Activated T-helper 9 cell treated with anti-CD3 and anti-CD28 coated beads, Interleukin-2, amount 50 U/mL, for 16 hours (primary cell): ENCODE measurements around the gene GPR137B.
"Not testable (repeated sequence)": the region's sequence is repeated elsewhere in the genome, so short reads cannot be mapped to it uniquely, and the experiment has no call there.

Experiments used
- DNase-seq: peaks from one replicate; pipeline ENCODE4 v3.0.0-alpha.2; 2020; ENCODE audit warnings: low read depth

GPR137B gene

DNA sequence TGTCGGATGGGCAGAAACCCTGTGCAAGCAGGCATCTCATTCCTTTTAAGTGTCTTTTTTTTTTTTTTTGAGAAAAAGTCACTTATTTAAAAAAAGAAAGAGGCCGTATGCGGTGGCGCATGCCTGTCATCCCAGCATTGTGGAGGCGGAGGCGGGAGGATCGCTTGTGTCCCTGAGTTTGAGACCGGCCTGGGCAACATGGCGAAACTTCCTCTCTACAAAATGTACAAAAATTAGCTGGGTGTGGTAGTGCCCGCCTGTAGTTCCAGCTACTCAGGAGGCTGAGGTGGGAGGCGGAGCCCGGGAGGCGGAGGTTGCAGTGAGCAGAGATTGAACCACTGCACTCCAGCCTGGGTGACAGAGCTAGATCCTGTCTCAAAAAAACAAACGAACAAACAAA is 1.7 kb downstream of the GPR137B start:
- no peak for DNase-seq

DNA sequence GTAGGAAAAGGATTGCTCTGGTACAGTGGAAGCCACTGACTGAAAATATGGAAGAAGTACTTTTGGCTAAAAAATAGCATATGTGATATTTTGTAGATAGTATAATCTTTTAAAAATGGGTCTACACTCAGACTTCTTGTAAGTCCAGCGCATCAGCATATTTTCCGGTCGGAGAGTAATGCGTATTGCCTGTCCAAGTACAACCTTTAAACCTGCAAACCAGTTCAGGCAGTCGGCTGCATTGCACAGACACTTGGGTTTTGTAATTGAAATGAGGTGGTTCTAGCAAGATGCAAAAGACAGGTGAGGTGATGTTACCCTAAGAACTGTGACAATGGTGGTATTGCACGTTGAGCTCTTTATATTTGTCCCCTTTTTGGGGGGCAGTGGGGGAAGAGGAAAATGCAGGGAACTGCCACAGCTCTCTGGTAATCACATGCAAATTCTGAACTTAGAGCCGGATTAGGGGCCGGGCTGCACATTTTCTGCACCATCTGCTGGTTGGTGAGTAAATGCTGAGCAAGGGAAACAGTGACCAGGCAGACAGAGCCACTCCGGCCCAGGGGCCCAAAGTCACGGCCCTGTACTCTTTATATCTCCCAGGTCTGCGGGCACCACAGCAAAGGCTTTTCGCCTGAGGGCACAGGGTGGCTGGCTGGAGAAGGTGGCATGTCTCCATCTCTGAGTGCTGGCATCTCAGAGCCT is 2.3 kb downstream of the GPR137B start:
- no peak for DNase-seq

DNA sequence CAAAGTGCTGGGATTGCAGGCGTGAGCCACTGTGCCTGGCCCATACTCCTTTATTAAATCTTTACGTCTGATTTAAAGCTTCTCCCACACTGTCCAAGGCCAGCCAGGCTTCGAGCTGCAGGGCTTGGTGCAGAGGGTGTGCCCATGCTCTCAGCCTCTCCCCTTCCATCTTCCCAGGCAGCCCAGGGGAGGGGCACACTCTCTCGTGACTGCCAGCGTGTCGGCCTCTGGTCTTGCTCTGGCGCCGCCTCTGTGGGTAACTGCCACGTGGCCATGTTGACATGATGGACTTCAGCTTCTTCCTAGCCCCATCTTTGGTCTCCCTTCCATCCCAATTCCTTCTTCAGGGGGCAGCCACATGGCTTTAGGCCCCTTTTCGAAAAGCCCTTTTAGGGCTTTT is 4.7 kb downstream of the GPR137B start:
- DNase-seq, result no peak

DNA sequence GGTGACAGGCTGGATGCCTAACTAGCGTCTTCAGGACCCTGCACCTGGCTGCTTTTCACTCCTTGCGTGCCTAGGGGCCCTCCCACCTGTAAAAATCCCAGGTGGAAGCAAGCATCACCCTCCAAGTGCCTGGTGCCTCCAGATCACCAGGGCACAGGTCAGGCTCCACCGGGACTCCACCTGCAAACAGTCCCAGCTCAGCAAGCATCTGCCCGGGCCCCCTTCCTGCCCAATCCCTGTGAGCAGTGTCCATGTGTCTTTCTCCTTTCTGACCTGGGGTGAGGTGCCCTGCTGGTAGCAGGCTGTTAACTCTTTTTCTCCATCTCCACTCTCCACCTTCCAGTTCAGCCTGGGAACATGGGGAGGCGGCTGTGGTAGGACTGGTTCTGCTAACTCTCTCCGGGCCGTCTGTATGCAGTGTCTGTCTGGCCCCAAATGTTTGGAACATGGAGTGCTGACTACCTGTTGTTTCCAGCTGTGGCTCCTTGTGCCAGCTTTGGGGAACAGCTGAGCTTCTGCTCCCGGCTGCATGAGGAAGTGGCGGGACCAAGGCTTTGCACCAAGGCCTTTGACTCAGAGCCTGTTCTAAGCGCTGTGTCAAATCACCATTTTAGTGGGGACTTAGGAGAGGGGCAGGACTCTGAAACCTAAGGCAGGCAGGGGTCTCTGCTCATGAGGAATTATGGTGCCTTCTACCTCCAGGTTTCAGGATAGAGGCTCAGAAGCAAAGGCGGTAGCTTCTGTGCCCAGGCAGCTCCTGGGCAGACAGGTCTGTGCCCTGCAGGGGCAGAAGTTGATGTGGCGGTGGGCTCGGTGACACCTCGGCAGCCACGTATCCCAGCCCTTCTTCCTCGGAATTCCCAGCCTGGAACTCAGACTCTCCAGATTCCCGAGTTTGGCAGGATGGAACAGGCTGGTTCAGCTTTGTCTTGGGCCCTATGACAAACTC is 5.5 kb downstream of the GPR137B start:
- no peak for DNase-seq

DNA sequence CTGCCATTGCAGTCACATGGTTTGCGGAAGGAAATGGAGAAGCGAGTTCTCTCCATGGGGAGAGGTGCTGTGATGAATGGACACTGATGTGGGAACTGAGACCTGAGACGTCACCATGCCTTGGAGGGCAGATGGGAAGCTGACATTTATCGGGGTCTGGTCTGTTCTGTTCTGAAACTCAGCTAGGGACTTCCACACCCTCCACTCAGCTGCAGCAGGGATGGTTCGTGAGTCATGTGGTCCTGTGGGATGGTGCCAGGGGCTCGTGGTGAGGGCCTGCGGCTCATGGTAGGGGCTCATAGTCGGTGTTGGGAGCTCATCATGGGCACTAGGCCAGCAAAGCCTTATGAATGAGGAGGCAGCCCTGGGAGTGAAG is 6.1 kb downstream of the GPR137B start:
- DNase-seq, result no peak

DNA sequence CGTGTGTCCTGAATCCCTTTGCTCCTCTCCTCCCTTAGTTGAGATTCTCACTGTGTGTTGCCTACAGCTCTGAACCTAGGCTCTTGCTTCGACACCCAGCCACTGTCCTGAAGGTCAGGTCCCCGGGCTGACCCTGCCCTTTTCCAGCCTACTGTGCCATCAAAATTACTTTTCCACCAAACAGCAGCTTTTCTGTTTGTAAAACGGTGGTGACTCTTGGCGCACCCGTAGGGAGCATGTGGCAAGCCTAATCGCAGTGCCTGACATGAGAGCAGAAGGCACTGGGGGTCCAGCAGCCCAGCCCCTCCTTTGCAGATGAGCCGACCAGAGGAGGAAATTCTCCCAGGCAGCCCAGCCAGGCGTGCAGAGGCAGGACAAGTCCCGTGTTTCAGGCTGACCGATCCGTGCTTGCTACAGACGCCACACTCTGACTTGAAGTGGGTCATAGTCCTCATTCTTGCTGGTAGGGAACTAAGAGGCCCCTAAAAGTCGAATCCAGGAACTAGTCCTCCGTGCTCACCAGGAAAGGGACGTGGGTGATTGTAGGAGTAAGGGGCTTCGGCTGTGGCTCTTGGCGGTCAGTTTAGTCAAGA is 6.8 kb downstream of the GPR137B start:
- DNase-seq, result no peak

DNA sequence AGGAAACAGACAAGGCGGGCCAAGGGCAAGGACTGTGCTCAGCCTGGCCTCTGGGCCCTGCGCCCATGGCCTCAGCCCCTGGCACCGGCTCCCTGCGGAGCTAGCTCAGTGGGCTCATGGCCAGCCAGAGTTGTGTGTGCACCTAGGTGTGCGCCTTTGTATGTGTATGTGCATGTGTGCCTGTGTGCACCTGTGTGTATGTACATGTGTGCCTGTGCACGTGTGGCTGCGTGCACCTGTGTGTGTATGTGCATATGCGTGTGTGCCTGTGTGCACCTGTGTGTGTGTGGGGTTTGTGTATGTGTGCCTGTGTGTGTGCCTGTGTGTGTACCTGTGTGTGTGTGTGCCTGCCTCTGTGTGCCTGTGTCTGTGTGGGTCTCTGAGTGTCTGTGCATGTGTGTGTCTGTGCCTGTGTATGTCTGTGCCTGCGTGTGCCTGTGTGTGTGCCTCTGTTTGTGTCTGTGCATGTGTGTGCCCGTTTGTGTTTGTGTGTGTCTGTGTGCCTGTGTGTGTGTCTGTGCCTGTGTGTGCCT is 7.4 kb downstream of the GPR137B start:
- DNase-seq, result no peak

DNA sequence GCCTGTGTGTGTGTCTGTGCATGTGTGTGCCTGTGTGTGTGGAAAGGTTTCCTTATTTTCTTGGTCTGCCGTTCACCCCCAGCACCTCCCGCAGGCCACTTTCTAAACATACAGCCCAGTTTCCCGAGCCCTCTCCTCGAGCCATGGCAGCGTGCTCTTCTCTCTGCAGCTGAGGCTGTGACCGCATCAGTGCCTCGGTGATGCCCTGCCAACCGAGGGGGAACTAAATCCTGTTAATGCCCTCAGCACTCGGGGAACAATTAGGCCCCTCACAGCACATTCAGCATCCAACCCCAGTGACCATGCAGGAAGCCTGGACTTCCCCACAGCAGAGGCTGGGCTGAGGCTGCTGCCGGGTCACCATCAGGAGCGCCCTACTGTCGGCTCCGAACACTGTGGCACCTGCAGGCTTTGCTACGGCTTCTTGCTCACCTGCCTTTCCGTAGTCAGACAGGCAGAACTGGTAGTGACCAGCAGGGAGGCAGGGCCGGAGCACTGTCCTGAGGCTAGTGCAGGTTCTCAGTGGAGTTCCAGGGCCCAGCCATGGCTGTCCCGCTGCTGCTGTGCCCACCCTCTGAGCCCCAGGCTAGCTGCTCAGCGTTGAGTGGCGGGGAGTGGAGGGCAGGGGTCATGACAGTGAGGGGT is 8.1 kb downstream of the GPR137B start:
- no peak for DNase-seq

DNA sequence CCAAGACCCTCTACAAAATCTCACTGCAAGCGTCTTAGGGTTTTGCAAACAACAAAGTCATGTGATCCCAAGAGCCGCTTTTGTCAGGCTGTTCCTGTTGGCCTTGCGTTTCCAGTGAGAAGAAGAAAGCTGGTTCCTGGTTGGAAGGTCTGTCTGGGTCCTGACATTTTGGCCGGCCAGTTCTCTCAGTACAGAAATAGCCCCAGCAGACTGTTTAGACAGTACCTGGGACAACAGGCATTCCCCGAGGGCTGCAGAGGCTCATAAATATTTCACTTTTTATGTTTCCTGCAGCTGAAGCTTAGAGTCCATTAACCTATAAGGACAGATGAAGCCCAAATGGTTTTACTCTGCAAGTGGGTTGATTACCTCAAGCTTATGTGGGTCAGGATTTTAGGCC is 8.6 kb downstream of the GPR137B start:
- no peak for DNase-seq

DNA sequence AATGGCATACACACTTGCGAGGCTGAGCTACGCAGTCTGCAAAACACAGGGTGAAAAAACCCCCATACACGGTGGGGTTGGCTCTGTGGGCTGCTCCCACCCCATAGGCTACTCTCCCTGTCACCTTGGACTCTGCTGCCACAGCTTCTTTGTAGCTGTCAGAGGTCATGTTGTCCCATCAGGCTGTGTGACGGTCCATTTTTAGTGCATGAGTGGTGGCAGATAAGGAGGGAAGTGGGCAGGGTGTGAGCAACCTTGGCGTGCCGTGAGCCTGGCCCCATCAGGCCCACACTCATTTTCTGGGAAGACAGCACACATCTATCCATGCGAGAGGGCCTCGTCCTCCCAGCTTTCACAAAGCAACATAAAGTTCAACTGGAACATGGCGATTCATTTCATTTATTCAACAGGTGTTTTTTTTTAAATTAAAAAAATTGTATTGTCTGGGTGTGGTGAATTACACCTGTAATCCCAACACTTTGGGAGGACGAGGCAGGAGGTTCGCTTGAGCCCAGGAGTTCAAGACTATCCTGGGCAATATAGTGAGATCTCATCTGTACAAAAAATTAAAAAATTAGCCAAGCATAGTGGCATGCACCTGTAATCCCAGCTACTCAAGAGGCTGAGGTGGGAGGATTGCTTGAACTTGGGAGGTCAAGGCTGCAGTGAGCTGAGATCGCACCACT is 9.5 kb downstream of the GPR137B start:
- DNase-seq, result no peak

DNA sequence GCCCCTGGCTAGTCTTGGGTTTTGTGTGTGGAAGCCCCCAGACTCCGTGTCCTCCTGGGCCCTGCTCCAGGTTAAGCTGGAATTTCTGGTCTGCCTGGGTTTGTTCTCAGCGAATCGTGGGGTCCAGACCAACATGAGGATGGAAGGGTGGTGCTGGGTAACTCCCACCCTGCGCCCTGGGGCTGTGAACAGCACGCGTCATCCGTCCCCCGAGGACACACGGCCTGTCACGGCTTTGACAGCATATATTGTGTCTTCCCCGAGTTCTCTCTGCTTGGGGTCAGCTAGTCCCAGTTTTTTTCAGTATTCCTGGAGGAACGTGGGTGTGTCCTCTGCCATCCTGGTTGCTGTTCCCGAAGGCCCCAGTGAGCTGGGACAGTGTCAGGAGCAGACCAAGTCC is 11.8 kb downstream of the GPR137B start:
- DNase-seq, result no peak

DNA sequence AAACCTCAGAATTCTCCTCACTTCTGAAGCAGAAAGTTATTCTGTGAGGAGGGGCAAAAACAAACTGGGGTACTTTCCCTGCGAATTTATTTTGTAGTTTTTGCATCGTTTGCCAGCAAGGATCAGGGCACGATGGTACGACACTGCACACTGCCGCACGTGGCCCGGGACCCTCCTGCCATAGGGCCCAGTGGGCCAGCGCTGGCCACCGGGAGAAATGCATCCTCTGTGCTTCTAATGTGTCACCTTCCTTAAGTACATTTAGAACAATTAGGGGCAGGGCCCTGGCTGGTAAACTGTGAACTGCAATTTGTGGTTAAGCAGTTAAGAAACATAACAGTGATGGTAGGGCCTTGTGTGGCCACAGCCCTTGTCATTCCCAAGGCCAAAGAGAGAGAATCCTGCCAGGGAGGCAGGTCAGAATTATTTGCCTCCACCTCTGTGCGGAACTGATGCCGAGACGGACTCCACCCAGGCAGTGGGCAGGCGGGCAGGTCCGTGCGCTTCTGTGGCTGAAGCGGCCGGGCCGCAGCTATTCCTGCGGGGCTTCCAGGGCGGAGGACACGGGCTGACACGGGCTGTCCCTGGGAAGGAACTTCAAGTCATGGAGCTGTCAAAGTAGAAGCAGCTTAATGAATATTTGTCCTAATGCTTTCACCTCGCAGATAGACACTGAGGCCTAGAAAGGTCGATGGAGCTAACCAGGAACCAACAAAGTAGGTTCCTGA is 12.5 kb downstream of the GPR137B start:
- DNase-seq, result no peak

DNA sequence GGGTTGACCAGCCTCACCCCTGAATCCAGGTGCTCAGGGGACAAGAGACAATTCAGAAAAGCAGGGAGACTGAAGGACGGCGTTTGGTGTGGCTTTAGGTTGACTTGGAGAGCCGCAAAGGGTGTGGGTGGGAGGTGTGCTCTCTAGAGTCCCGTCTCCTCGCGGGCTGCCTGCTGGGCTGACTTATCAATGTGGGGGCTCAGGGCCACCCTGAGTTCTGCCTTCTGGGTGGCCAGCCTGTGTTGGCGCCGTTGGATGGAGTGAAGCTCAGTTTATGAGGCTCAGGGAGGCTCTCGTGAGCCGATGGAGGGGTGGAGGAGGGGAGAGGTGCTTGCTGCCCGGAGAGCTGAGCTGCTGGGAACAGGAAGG is 13.0 kb downstream of the GPR137B start:
- no peak for DNase-seq

DNA sequence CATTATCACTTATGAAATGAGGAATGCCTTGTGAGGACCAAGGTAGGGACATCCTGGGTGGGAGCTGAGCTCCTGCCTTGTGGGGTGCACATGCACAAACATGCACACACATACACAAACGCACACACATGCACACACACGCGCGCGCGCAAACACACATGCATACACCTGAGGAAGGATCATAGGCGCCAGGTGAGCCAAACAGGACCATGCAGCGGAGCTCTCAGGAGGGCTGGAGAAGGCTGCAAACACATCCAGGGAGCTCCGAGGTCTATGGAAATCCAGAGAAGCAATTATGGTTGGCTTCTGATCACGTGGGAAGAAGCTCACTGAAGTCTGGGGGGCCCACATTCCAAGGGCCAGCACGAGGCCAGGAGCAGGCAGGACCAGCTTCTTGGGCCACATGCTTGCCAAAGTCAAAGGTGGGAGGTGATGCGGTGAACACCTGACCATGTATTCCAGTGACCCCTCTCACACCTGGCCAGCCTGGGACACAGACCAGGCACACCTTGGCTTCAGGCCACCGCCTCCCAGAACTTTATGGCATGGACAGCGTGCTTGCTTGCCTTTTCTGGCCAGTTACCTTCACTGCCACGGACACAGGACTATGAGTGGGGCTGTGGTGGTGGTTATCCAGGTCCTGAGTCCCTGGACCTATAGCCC is 13.6 kb downstream of the GPR137B start:
- no peak for DNase-seq

DNA sequence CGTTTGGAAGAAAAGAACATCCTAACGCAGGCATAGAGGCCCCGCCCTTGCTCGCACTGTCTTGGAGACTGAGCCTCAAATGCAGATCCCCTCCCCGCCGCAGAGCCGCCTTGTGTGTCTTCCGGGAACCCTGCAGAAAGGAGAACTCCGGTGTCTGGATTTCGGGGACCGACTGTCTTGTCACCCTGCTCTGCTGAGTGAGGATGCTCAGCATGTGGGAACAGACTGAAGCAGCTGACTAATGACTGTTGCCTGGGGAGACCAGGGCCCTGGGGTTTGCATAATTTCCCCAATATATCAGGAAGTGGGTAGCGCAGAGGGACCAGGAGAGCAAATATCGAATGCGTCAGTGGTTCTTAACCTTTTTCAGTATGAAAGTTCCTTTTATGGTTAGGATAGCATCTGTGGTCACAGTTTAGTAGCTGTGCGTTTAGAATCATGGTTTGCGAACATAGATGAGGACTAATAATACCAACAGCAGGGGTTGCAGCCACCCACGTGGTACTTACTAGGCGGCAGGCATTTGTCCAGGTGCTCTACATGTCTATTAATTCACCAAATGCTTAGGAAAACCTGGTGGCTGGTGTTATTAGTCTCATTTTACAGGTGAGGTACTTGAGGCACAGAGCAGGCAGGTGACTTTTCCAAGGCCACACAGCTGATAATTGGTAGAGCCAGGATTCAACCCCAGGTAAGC is 14.3 kb downstream of the GPR137B start:
- no peak for DNase-seq

DNA sequence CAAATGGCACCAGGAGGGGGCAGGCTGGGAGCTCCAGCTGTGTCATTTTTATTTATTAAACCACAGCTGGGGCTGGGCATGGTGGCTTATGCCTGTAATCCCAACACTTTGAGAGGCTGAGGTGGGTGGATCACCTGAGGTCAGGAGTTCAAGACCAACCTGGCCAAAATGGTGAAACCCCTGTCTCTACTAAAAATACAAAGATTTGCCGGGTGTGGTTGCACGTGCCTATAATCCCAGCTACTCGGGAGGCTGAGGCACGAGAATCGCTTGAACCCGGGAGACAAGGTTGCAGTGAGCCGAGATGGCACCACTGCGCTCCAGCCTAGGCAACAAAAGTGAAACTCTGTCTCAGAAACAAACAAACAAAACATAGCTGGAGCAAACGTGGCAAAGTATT is 15.7 kb downstream of the GPR137B start:
- not testable (repeated sequence) for DNase-seq

DNA sequence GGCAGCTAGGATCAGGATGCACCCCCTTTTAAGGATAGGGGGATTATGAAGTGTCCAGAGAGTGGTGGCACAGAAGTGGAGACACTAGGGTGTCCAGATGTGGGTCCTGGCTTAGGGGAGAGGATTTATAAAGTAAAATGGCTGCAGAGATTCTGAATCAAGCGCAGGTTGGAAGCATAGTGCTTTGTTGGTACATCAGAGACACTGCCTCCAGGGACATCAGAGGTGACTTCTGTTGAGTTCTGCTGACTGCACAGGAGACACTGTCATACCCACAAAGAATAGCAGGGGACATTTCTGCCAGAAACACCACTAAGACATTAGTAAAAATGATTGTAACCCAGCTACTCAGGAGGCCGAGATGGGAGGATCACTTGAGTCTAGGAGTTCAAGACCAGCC is 16.4 kb downstream of the GPR137B start:
- DNase-seq, result no peak

DNA sequence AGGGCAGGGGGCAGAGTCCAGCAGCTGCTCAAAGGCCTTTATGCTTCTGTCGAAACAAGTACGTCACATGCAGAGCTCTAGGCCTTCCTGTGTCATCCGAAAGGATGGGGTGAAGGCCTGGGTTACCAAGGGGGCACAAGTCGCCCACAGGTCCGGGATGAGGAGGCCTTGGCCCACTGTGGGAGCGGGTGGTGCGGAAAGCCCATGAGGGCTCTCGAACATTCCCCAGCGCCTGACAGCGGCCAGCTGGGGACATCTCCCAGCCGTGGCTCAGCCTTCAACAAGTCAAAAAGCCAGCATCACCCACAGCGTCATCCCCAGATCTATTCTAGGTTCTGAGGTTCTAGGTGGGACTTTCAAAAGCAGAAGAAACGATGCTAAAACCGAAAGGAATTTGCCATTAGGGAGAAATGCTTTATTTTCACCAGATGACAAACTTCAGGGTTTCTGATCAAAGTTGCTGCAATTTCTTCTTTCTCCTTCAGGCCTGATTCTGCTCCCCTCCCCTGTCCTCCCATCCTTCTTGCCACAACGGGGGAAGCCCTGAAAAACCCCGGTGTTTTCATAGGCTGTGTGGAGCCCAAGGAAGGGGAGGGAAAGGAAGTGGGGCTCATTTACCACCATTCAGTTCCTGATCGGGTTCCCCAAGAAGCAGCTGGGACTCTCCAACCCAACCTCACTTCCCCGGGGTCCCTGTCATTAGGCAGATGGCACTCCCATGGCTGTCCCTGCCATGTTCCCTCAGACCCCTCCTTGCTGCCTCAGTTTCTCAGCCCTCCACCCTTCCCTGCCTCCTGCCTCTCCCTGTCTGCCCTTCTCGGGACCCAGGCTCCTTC is 17.6 kb downstream of the GPR137B start:
- DNase-seq, result no peak

DNA sequence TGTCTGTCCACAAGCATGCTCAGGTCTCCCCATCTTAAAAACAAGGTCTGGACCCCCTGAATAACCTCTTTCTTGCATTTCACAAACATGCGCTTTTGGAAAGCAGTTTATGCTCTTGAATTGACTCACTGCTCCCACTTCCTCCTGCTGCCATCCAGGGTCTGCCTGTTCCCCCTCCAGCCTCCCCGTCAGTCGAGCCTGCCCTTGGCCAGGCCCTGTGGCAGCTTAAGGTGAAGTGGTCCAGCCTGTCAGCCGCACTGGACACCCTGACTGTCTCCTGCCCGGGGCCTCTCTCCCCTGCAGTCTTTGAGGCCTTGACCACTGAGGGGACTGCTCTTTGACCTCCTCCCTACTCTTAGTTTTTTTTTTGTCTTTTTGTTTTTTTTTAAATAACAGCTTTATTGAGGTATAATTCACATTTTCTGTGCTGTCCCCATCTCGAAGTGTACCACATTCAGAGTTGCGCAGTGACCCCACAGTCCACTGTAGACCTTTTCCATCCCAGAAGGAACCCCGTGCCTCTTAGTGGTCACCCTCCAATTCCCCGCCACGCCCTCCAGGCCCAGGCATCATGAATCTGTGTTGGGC is 18.3 kb downstream of the GPR137B start:
- DNase-seq, result no peak
